Epithelial cell of esophagus (primary cell): ENCODE measurements around the gene NBAS.

ENCODE experiments used
- DNase-seq: peaks from one replicate; pipeline ENCODE4 v3.0.0; 2010; ENCODE audit warnings: low read depth
- H3K4me3 ChIP-seq: 2 replicates; pipeline ENCODE4 v1.5.1; 2011; ENCODE audit warnings: mild to moderate bottlenecking, low read length, control low read depth
- TF ChIP-seq, protein P1 (sequence below): IDR thresholded peaks from 2 replicates; pipeline ENCODE4 v1.5.1; 2011; ENCODE audit warnings: low read depth, mild to moderate bottlenecking, low read length, control low read depth, inconsistent platforms; ENCODE audit not compliant: insufficient read depth; ENCODE audit errors: missing control alignments

The NBAS gene

DNA sequence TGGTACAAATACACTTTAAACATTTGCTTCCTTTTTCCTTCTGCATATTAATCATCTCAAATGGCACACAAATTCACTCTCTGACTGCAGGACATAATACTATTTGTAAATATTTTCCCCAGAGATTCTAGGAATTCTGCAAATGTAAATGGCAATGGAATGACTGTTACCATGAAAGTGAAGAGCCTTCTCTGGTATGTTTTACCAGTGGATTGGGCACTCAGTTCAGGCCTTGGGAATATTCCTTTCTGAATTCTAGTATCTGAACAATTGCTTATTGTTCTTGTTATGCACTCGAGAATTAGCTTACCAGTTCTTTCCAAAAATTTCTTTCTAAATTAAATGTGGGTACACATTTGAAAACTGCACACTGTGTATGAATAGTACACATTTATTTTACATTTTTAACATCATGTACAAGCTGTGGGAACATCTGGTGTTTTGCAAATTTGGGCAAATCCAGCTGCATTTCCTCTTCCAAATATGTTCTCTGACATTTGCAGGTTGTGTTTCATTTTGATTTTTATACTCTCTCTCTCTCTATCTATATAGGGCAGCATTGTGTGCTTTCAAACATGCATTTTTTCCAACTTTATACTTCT is 289.1 kb downstream of the NBAS start:
- TF ChIP-seq, protein P1, sequence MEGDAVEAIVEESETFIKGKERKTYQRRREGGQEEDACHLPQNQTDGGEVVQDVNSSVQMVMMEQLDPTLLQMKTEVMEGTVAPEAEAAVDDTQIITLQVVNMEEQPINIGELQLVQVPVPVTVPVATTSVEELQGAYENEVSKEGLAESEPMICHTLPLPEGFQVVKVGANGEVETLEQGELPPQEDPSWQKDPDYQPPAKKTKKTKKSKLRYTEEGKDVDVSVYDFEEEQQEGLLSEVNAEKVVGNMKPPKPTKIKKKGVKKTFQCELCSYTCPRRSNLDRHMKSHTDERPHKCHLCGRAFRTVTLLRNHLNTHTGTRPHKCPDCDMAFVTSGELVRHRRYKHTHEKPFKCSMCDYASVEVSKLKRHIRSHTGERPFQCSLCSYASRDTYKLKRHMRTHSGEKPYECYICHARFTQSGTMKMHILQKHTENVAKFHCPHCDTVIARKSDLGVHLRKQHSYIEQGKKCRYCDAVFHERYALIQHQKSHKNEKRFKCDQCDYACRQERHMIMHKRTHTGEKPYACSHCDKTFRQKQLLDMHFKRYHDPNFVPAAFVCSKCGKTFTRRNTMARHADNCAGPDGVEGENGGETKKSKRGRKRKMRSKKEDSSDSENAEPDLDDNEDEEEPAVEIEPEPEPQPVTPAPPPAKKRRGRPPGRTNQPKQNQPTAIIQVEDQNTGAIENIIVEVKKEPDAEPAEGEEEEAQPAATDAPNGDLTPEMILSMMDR = no peak
- no peak overlapping the region for H3K4me3 ChIP-seq
- no peak for DNase-seq

DNA sequence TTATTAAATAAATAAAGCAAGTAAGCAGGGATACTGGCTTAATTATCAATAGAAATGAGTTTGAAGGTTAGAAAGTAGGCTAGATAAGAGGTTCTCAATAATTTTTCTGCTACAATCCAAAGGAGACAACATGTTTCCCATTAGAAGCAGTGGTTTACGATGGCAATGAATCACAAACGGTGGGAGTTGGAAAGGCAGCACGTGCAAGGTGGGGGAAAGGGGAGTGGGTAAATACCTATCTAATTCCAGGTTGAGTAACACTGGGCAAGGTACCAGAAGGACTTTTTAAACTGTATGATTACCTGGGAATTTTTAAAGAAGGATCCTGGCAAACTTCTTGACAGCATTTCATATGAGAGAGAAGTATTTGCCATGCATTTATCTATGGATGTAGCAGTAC is 289.9 kb downstream of the NBAS start:
- no peak for DNase-seq
- TF ChIP-seq, protein P1 = no peak
- H3K4me3 ChIP-seq = no peak overlapping the region

DNA sequence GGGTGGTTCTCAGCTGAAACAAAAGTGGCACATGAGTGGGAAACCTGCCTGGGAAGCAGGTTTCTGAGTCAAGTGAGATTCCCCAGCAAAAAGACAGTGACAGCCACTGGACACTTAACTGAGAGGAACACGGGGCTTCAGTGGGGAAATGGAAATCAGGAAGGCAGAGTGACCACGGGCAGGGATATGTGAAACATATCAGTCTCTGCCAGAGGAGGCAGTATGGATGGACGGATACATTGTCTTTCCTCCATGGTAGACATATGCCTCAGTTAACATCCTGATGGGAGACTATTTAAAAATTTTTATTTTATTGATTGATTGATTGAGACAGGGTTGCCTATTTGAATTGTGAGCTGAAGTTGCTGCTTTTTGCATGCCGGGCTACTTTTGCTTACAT is 292.1 kb downstream of the NBAS start:
- TF ChIP-seq, protein P1 = no peak
- no peak for DNase-seq
- no peak overlapping the region for H3K4me3 ChIP-seq

DNA sequence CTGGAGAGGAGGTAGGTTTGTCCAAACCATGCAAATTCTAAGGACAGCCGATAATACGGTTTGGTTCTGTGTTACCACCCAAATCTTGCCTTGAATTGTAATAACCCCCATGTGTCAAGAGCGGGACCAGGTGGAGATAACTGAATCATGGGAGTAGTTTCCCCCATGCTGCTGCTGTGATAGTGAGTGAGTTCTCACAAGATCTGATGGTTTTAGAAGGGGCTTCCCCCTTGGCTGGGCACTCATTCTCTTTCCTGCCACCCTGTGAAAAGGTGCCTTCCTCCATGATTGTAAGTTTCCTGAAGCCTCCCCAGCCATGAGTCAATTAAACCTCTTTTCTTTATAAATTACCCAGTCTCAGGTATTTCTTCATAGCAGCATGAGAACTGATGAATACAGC is 295.2 kb downstream of the NBAS start:
- DNase-seq = no peak
- TF ChIP-seq, protein P1 = no peak
- H3K4me3 ChIP-seq = no peak overlapping the region

DNA sequence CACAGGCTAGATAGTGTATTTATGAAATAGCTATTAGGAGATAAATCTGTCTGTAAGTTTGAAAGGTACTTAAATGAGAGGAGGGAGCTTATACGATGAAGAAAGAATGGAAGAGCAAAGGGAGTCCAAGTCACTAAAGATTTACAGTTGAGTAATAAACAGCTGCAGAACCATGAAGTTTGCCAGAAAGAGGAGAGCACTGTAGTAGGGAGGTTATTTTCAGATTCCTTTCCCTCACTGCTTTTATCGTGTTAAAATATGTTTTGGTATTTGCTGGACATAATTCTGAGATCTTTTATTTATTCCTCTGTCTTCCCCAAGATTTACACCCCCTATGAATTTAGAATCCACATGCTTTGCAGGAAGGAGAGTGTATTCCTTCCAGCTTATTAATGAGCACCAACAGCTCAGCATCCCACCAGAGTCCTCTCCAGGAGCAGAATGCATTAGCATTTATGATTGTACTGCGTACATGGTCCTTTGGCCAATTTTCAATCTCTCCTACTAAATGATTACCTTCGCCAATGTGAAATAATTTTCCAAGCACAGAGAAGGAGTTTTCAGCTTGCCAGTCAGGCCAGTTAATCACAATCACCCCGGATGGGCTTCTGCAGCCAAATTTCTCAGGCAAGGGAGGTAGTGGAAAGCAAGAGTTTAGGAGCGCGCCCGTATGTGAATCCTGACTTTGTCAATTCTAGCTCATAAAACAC is 297.0 kb downstream of the NBAS start:
- H3K4me3 ChIP-seq = no peak overlapping the region
- TF ChIP-seq, protein P1 = no peak
- no peak for DNase-seq

- no peak for DNase-seq
- TF ChIP-seq, protein P1 = no peak
- no peak overlapping the region for H3K4me3 ChIP-seq
These were observed 298.3 kb downstream of the NBAS start for GRCh38 chr2:15262792-15263191.

DNA sequence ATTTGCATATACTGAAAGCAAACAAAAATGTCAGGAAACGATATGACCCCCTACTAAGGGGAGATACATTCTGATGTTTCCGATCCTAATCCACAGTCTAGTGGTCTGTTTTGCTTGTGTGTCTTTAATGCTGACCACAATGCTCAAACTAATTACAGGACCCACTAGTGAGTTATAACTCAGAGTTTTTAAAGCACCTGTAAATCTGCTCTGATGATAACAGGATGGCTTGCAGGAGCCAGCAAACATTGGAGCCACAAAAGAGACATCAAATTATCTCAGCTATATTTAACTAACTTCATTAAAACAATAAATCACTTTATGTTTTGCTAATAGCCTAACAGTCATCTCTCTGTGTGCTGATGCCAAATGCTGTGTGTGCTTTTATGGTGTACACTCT is 300.3 kb downstream of the NBAS start:
- H3K4me3 ChIP-seq = no peak overlapping the region
- DNase-seq = no peak
- TF ChIP-seq, protein P1 = no peak
